MM.1S (cell line): ENCODE measurements around the gene LRRK1.

ENCODE experiments used
- DNase-seq: peaks from one replicate; pipeline ENCODE4 v3.0.0-alpha.2; 2015
- H2AFZ ChIP-seq: fragments of 300-600 bp; sonication (generic); 2 replicates; pipeline ENCODE4 v1.6.0; 2016; ENCODE audit warnings: antibody characterized with exemption, low read length
- H3F3A ChIP-seq: fragments of 300-600 bp; sonication (generic); 2 replicates; pipeline ENCODE4 v1.6.1; 2016; ENCODE audit warnings: mild to moderate bottlenecking, antibody characterized with exemption, low read length, moderate library complexity, mixed read lengths; ENCODE audit not compliant: insufficient read depth
- H3K27ac ChIP-seq: fragments of 300-600 bp; sonication (generic); 2 replicates; pipeline ENCODE4 v1.5.1; 2016; ENCODE audit warnings: mild to moderate bottlenecking, low read length
- H3K27me3 ChIP-seq: fragments of 300-600 bp; sonication (generic); replicated peaks from 2 replicates; pipeline ENCODE4 v1.6.0; 2016; ENCODE audit warnings: low read length; ENCODE audit not compliant: insufficient read depth
- H3K36me3 ChIP-seq: fragments of 300-600 bp; sonication (generic); replicated peaks from 2 replicates; pipeline ENCODE4 v1.6.1; 2016; ENCODE audit warnings: mild to moderate bottlenecking, low read length, mixed read lengths; ENCODE audit not compliant: insufficient read depth
- H3K4me1 ChIP-seq: fragments of 300-600 bp; sonication (generic); 2 replicates; pipeline ENCODE4 v1.6.1; 2016; ENCODE audit warnings: low read length, mixed read lengths
- H3K4me2 ChIP-seq: fragments of 300-600 bp; sonication (generic); 2 replicates; pipeline ENCODE4 v1.6.0; 2016; ENCODE audit warnings: low read depth, low read length
- H3K4me3 ChIP-seq: fragments of 300-600 bp; sonication (generic); 2 replicates; pipeline ENCODE4 v1.5.1; 2016; ENCODE audit warnings: low read length, mixed read lengths
- H3K79me2 ChIP-seq: fragments of 300-600 bp; sonication (generic); 2 replicates; pipeline ENCODE4 v1.6.1; 2016; ENCODE audit warnings: mixed run types, low read length, mixed read lengths
- H3K9ac ChIP-seq: fragments of 300-600 bp; sonication (generic); 2 replicates; pipeline ENCODE4 v1.6.1; 2016; ENCODE audit warnings: low read length, mixed read lengths
- H3K9me2 ChIP-seq: fragments of 300-600 bp; sonication (generic); replicated peaks from 2 replicates; pipeline ENCODE4 v1.6.1; 2016; ENCODE audit warnings: mild to moderate bottlenecking, low read length, mixed read lengths; ENCODE audit not compliant: insufficient read depth
- H3K9me3 ChIP-seq: fragments of 300-600 bp; sonication (generic); replicated peaks from 2 replicates; pipeline ENCODE4 v1.6.1; 2016; ENCODE audit warnings: mild to moderate bottlenecking, low read length, mixed read lengths; ENCODE audit not compliant: insufficient read depth
- H4K20me1 ChIP-seq: fragments of 300-600 bp; sonication (generic); 2 replicates; pipeline ENCODE4 v1.6.1; 2016; ENCODE audit warnings: mild to moderate bottlenecking, low read length, moderate library complexity, mixed read lengths; ENCODE audit not compliant: insufficient read depth
- CTCF ChIP-seq: fragments of 300-600 bp; sonication (generic); IDR thresholded peaks from 2 replicates; pipeline ENCODE4 v1.5.1; 2016; ENCODE audit warnings: antibody characterized with exemption, low read length, mixed read lengths
- EZH2 ChIP-seq: fragments of 300-600 bp; sonication (generic); optimal IDR thresholded peaks from 2 replicates; pipeline ENCODE3; 2017; ENCODE audit warnings: low read depth, mild to moderate bottlenecking, antibody characterized with exemption, low read length, mixed read lengths
- EZH2phosphoT487 ChIP-seq: fragments of 300-600 bp; sonication (generic); IDR thresholded peaks from 2 replicates; pipeline ENCODE4 v1.6.1; 2018; ENCODE audit warnings: antibody characterized with exemption, low read length

The LRRK1 gene

GRCh38 chr15:101018450-101018849 is 99.3 kb downstream of the LRRK1 start:
- no peaks in the 10 kb centered on the region for H3K27me3 ChIP-seq
- H3K4me1 ChIP-seq: no peaks in the 10 kb centered on the region
- H3K9me3 ChIP-seq: no peaks in the 10 kb centered on the region
- H3K36me3 ChIP-seq: peaks cover 3% of the 10 kb centered on the region; the same call in 1 of the 2 replicates
- no peaks in the 10 kb centered on the region for H4K20me1 ChIP-seq
- TF ChIP-seq EZH2phosphoT487: no peak
- no peak for TF ChIP-seq EZH2
- TF ChIP-seq CTCF: no peak
- no peak overlapping the region for H3K27ac ChIP-seq
- H3F3A ChIP-seq: no peaks in the 10 kb centered on the region
- H3K4me3 ChIP-seq: no peak overlapping the region
- H3K9me2 ChIP-seq: no peaks in the 10 kb centered on the region
- H2AFZ ChIP-seq: no peak overlapping the region
- H3K9ac ChIP-seq: no peak overlapping the region
- no peak for DNase-seq
- H3K79me2 ChIP-seq: no peaks in the 10 kb centered on the region
- H3K4me2 ChIP-seq: no peak overlapping the region

- TF ChIP-seq EZH2phosphoT487 (no peak), EZH2 (no peak), CTCF (no peak)
- no peak for DNase-seq
- Histone ChIP-seq H3K9me3 (no peaks in the 10 kb centered on the region), H3K79me2 (no peaks in the 10 kb centered on the region), H3K27ac (no peak overlapping the region), H3K4me2 (no peak overlapping the region), H3K36me3 (peaks cover 3% of the 10 kb centered on the region; the same call in 1 of the 2 replicates), H3F3A (no peaks in the 10 kb centered on the region), H3K9me2 (no peaks in the 10 kb centered on the region), H3K27me3 (no peaks in the 10 kb centered on the region), H3K4me1 (no peaks in the 10 kb centered on the region), H3K4me3 (no peak overlapping the region), H2AFZ (no peak overlapping the region), H3K9ac (no peak overlapping the region), H4K20me1 (no peaks in the 10 kb centered on the region)
Measured at GRCh38 chr15:101019366-101019896, 100.3 kb downstream of the LRRK1 start.

- no peak for TF ChIP-seq CTCF
- no peak for TF ChIP-seq EZH2phosphoT487
- TF ChIP-seq EZH2: no peak
- Histone ChIP-seq H3K27me3 (no peaks in the 10 kb centered on the region), H3K79me2 (no peaks in the 10 kb centered on the region), H3K4me3 (no peak overlapping the region), H4K20me1 (no peaks in the 10 kb centered on the region), H3K4me1 (no peaks in the 10 kb centered on the region), H3K9ac (no peak overlapping the region), H3K4me2 (no peak overlapping the region), H3F3A (no peaks in the 10 kb centered on the region), H3K9me3 (no peaks in the 10 kb centered on the region), H3K27ac (no peak overlapping the region), H2AFZ (no peak overlapping the region), H3K9me2 (no peaks in the 10 kb centered on the region), H3K36me3 (peaks cover 3% of the 10 kb centered on the region; the same call in 1 of the 2 replicates)
- DNase-seq: no peak
Measured at GRCh38 chr15:101020451-101020850, 101.3 kb downstream of the LRRK1 start.
